ENCODE data around the gene PDE6B.
"Not testable (repeated sequence)": the region's sequence is repeated elsewhere in the genome, so short reads cannot be mapped to it uniquely, and the experiment has no call there.

PDE6B gene

GRCh38 chr4:656436-657337 is 31.3 kb downstream of the PDE6B start:
- DNase-seq (ENCODE audit: low spot score), result no peak

GRCh38 chr4:657338-657833 is 32.0 kb downstream of the PDE6B start:
- no peak for DNase-seq (ENCODE audit: low spot score)

- DNase-seq (ENCODE audit: low spot score), result no peak
Measured at GRCh38 chr4:657834-658667, 32.7 kb downstream of the PDE6B start.

GRCh38 chr4:658681-659667 is 33.6 kb downstream of the PDE6B start:
- no peak for DNase-seq (ENCODE audit: low spot score)

GRCh38 chr4:659851-660250 is 34.5 kb downstream of the PDE6B start:
- no peak for DNase-seq (ENCODE audit: low spot score)

- DNase-seq (ENCODE audit: low spot score), result no peak
Measured at GRCh38 chr4:660401-660800, 35.0 kb downstream of the PDE6B start.

- DNase-seq (ENCODE audit: low spot score), result no peak
Measured at GRCh38 chr4:661231-661630, 35.9 kb downstream of the PDE6B start.

GRCh38 chr4:661881-662761 is 36.7 kb downstream of the PDE6B start:
- DNase-seq (ENCODE audit: low spot score), result no peak

- DNase-seq (ENCODE audit: low spot score), result no peak
Measured at GRCh38 chr4:663046-663437, 37.7 kb downstream of the PDE6B start.

- no peak for DNase-seq (ENCODE audit: low spot score)
Measured at GRCh38 chr4:663438-664428, 38.4 kb downstream of the PDE6B start.

- no peak for DNase-seq (ENCODE audit: low spot score)
Measured at GRCh38 chr4:664713-665231, 39.4 kb downstream of the PDE6B start.

- no peak for DNase-seq (ENCODE audit: low spot score)
Measured at GRCh38 chr4:665381-665750, 40.0 kb downstream of the PDE6B start.

GRCh38 chr4:665751-666435 is 40.5 kb downstream of the PDE6B start:
- no peak for DNase-seq (ENCODE audit: low spot score)

- no peak for DNase-seq (ENCODE audit: low spot score)
Measured at GRCh38 chr4:666436-666810, 41.0 kb downstream of the PDE6B start.

- no peak for DNase-seq (ENCODE audit: low spot score)
Measured at GRCh38 chr4:666822-667544, 41.6 kb downstream of the PDE6B start.

- DNase-seq (ENCODE audit: low spot score), result no peak
Measured at GRCh38 chr4:667545-667925, 42.2 kb downstream of the PDE6B start.

- DNase-seq (ENCODE audit: low spot score), result not testable (repeated sequence)
Measured at GRCh38 chr4:668219-668618, 42.8 kb downstream of the PDE6B start.
